ENCODE results near the gene MAPKAPK2.

MAPKAPK2 gene

DNA sequence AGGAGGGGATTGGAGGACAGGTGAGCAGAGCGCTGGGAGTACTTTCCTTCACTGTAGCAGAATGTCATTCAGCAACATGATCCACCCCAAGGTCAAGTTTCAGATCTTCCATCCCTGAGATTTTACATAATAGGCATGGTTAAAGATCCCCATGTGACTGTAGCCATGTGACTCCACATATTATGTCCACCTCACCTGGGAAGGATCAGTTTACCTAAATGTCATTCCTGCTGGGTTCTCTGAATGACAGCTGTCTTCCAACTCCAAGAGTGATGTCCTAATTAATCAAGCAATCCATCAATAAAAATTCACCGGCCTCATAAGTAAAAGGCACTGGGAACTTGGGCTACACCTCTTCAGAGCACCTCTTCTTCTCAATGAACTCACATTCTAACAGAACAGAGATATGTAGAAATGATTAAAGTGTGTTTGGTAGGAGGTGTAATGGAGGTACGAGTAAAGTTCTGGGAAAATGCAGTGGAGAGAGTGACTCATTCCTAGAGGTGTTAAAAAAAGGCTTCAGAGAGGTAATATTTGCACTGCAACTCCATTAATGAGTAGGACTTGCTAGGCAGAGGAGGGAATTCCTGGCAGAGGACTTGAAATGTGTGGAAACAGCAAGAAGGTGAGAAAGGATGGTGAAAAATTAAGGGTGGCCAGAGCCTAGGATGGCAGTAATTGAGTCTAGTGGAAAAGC, 22.2 kb upstream of the MAPKAPK2 start:
- TF ChIP-seq, protein P1, sequence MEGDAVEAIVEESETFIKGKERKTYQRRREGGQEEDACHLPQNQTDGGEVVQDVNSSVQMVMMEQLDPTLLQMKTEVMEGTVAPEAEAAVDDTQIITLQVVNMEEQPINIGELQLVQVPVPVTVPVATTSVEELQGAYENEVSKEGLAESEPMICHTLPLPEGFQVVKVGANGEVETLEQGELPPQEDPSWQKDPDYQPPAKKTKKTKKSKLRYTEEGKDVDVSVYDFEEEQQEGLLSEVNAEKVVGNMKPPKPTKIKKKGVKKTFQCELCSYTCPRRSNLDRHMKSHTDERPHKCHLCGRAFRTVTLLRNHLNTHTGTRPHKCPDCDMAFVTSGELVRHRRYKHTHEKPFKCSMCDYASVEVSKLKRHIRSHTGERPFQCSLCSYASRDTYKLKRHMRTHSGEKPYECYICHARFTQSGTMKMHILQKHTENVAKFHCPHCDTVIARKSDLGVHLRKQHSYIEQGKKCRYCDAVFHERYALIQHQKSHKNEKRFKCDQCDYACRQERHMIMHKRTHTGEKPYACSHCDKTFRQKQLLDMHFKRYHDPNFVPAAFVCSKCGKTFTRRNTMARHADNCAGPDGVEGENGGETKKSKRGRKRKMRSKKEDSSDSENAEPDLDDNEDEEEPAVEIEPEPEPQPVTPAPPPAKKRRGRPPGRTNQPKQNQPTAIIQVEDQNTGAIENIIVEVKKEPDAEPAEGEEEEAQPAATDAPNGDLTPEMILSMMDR (IDR thresholded peaks at IDR 0.05; ENCODE audit: unreplicated experiment in 3 of 3) = no peak
- H3K36me3 Mint-ChIP-seq (ENCODE audit: low read depth) = no peaks in the 10 kb centered on the region
- no peaks in the 10 kb centered on the region for H3K9me3 Mint-ChIP-seq
- H3K27ac Mint-ChIP-seq = no peak overlapping the region
- H3K27me3 Mint-ChIP-seq (ENCODE audit: low read depth) = peaks cover 59% of the 10 kb centered on the region
- H3K4me3 Mint-ChIP-seq = peak overlapping the region in 1 of 3 experiments; percentile 7
- H3K4me1 Mint-ChIP-seq = peaks cover 76% of the 10 kb centered on the region

GRCh38 chr1:206663362-206663761, 21.3 kb upstream of the MAPKAPK2 start:
- no peaks in the 10 kb centered on the region for H3K9me3 Mint-ChIP-seq
- peaks cover 74% of the 10 kb centered on the region for H3K4me1 Mint-ChIP-seq
- H3K27ac Mint-ChIP-seq = no peak overlapping the region
- no peak overlapping the region for H3K4me3 Mint-ChIP-seq
- TF ChIP-seq, protein P1 (IDR thresholded peaks at IDR 0.05; ENCODE audit: unreplicated experiment in 3 of 3) = no peak
- H3K27me3 Mint-ChIP-seq (ENCODE audit: low read depth) = peaks cover 59% of the 10 kb centered on the region
- no peaks in the 10 kb centered on the region for H3K36me3 Mint-ChIP-seq (ENCODE audit: low read depth)

- Mint-ChIP-seq H3K4me3 (peak overlapping the region in 2 of 3 experiments; percentile 35 to 55), H3K27me3 (ENCODE audit: low read depth) (peaks cover 52% of the 10 kb centered on the region), H3K36me3 (ENCODE audit: low read depth) (no peaks in the 10 kb centered on the region), H3K4me1 (peaks cover 68% of the 10 kb centered on the region), H3K9me3 (no peaks in the 10 kb centered on the region), H3K27ac (peak overlapping the region in 1 of 3 experiments; percentile 38)
- TF ChIP-seq, protein P1 (IDR thresholded peaks at IDR 0.05; ENCODE audit: unreplicated experiment in 3 of 3) = peak; percentile 86 to 92 (median 87)
Observed at GRCh38 chr1:206663832-206664652, 20.7 kb upstream of the MAPKAPK2 start.

DNA sequence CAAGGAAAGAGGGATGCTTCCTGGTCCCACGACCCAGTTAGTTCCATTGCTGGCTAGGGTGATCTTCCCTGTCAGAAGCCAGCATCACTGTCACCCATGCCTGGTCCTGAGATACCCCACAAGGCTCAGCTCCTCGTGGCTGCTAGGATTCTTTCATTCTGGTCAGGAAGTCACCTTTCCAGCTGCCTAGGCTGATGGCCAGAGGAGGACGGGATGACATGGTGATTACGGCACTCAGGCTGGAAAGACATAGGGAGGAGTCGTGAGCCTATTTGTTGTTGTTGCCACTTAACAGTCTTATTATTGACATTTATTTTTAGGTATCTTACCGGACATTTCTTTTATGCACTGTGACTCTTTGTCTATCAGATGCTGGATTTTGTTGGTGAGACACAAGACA, 20.0 kb upstream of the MAPKAPK2 start:
- no peaks in the 10 kb centered on the region for H3K9me3 Mint-ChIP-seq
- H3K27me3 Mint-ChIP-seq (ENCODE audit: low read depth) = peaks cover 52% of the 10 kb centered on the region
- H3K4me3 Mint-ChIP-seq = no peak overlapping the region
- TF ChIP-seq, protein P1 (IDR thresholded peaks at IDR 0.05; ENCODE audit: unreplicated experiment in 3 of 3) = no peak
- no peaks in the 10 kb centered on the region for H3K36me3 Mint-ChIP-seq (ENCODE audit: low read depth)
- H3K27ac Mint-ChIP-seq = no peak overlapping the region
- H3K4me1 Mint-ChIP-seq = peaks cover 61% of the 10 kb centered on the region

GRCh38 chr1:206666031-206666561, 18.6 kb upstream of the MAPKAPK2 start:
- no peak overlapping the region for H3K4me3 Mint-ChIP-seq
- H3K4me1 Mint-ChIP-seq = peaks cover 52% of the 10 kb centered on the region
- no peaks in the 10 kb centered on the region for H3K9me3 Mint-ChIP-seq
- no peak overlapping the region for H3K27ac Mint-ChIP-seq
- no peaks in the 10 kb centered on the region for H3K36me3 Mint-ChIP-seq (ENCODE audit: low read depth)
- TF ChIP-seq, protein P1 (IDR thresholded peaks at IDR 0.05; ENCODE audit: unreplicated experiment in 3 of 3) = no peak
- peaks cover 46% of the 10 kb centered on the region for H3K27me3 Mint-ChIP-seq (ENCODE audit: low read depth)
